ENCODE measurements around the gene GOLGA8H.
"Not testable (repeated sequence)": the region's sequence is repeated elsewhere in the genome, so short reads cannot be mapped to it uniquely, and the experiment has no call there.

GOLGA8H gene, protein sequence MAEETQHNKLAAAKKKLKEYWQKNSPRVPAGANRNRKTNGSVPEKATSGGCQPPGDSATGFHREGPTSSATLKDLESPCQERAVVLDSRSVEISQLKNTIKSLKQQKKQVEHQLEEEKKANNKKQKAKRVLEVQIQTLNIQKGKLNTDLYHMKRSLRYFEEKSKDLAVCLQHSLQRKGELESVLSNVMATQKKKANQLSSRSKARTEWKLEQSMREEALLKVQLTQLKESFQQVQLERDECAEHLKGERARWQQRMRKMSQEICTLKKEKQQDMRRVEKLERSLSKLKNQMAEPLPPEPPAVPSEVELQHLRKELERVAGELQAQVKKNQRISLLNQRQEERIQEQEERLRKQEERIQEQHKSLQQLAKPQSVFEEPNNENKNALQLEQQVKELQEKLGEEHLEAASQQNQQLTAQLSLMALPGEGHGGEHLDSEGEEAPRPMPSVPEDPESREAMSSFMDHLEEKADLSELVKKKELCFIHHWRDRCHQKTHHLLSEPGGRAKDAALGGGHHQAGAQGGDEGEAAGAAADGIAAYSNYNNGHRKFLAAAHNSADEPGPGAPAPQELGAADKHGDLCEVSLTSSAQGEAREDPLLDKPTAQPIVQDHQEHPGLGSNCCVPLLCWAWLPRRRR

DNA sequence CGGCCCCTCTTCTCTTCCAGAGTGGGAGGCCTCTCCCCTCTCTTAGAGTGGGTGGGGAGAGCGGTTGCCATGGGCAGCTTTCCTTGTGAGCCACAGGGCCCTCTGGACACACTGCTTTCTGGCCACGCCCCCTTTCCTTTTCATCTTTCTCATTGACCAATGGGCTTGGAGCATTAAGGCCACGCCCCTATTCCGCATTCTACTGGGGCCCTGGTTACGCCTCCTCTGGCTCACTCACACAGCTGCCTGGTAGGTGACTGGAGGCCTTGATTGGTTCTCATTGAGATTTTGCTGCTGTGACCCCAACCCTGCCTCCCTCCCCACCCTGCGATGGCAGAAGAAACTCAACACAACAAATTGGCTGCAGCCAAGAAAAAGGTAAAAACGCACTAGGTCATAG, at the start of gene GOLGA8H:
Gene GOLGA8H (plus strand): TSS at position 233 of the 400 bp plus-strand sequence. CDS start 98 bp downstream, at position 331.
- POLR2A ChIA-PET; CTCF ChIA-PET; H3K4me3 ChIP-seq (ENCODE audit: low read depth, low read length); DNase-seq (ENCODE audit: low read depth, low spot score): not testable (repeated sequence)

DNA sequence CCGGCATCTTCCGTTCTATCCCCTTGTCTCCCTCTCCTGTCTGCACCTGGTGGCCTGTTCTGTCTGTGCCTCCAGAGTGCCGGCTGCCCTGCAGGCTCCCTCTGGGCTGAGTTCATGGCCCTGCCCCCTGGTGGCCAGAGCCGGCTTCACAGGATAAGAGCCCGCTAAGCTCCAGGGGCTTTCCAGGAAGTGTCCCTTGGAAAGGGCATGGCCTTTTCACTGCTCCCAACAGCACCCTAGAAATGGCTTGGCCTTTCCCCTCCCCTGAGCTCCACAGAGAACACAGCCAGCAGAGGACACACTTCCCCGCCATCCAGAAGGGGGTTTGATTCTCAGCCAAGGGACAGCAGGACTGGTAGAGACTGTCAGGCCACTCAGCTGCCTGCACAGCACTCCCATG, 36.9 kb upstream of the GOLGA8H start:
- DNase-seq (ENCODE audit: low read depth, low spot score); CTCF ChIA-PET: not testable (repeated sequence)

GRCh38 chr15:30573012-30573491, 30.8 kb upstream of the GOLGA8H start:
- H3K4me3 ChIP-seq (ENCODE audit: low read depth, low read length); DNase-seq (ENCODE audit: low read depth, low spot score); CTCF ChIA-PET; POLR2A ChIA-PET: not testable (repeated sequence)

More for the DNA sequence above, 36.9 kb upstream of the GOLGA8H start:
- H3K4me3 ChIP-seq (ENCODE audit: low read depth, low read length); POLR2A ChIA-PET: not testable (repeated sequence)

DNA sequence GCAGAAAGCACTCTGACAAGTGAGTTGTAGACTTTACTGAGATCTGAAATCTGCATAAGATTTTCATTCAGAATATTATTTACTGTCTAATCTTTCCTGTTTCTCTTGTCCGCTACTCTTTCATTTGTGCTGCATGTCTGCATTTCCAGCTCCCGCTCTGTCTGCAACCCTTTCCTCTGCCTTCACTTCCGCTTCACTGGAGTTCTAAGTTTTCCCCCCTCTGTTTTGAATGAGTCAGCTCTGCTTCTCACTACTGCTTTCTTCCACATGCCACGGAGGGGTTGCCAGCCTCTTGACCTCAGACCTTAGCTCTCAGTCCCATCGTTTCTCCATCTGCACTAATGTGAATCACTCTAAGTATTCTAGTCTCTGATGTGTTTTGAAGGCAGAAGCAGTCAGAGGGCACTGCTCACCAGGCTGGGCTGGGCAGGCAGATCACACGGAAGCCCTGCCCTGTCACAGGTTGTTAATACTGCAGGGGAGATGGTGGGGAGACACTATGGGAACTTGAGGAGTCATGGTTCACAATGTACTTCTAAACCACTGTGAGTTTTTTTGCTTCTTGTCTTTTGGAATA, 24.3 kb upstream of the GOLGA8H start:
- H3K4me3 ChIP-seq (ENCODE audit: low read depth, low read length); POLR2A ChIA-PET; DNase-seq (ENCODE audit: low read depth, low spot score); CTCF ChIA-PET: not testable (repeated sequence)

- DNase-seq (ENCODE audit: low read depth, low spot score); POLR2A ChIA-PET; CTCF ChIA-PET; H3K4me3 ChIP-seq (ENCODE audit: low read depth, low read length): not testable (repeated sequence)
These were observed 23.1 kb upstream of the GOLGA8H start for GRCh38 chr15:30580716-30581115.

DNA sequence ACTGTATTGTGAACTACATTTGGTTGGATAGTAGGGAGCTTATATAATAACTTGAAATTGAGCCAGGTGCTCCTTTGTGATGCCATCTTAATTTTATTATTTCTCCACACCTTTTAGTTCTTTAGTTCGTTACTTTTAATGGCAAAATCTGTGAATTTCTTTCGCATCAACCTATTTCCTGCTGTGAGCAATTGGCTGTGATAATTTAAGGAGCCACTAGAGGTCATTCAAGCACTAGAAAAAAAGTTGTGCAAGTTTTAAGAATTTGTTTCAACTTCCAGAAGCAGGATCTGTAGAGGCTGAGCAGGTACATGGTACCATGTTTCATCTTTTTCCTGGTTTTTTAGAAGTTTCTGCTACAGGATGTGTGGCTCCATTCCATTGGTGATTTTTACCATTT, 4.9 kb upstream of the GOLGA8H start:
- not testable (repeated sequence) for DNase-seq (ENCODE audit: low read depth, low spot score)

GRCh38 chr15:30612271-30612670, 8.4 kb downstream of the GOLGA8H start:
- POLR2A ChIA-PET; CTCF ChIA-PET; H3K4me3 ChIP-seq (ENCODE audit: low read depth, low read length); DNase-seq (ENCODE audit: low read depth, low spot score): not testable (repeated sequence)

More for the DNA sequence above, 4.9 kb upstream of the GOLGA8H start:
- H3K4me3 ChIP-seq (ENCODE audit: low read depth, low read length); POLR2A ChIA-PET; CTCF ChIA-PET: not testable (repeated sequence)

- CTCF ChIA-PET; DNase-seq (ENCODE audit: low read depth, low spot score); POLR2A ChIA-PET; H3K4me3 ChIP-seq (ENCODE audit: low read depth, low read length): not testable (repeated sequence)
These were observed 17.5 kb downstream of the GOLGA8H start for GRCh38 chr15:30621342-30621741.

GRCh38 chr15:30625436-30626193, 21.8 kb downstream of the GOLGA8H start, which contains the start of gene ARHGAP11B:
Gene ARHGAP11B, plus strand, starts transcription at chr15:30626128.
- CTCF ChIA-PET, POLR2A ChIA-PET: not testable (repeated sequence)
- peak within 1 kb of the TSS; percentile 68 for H3K4me3 ChIP-seq (ENCODE audit: low read depth, low read length)
- peak; percentile 89 for DNase-seq (ENCODE audit: low read depth, low spot score)

DNA sequence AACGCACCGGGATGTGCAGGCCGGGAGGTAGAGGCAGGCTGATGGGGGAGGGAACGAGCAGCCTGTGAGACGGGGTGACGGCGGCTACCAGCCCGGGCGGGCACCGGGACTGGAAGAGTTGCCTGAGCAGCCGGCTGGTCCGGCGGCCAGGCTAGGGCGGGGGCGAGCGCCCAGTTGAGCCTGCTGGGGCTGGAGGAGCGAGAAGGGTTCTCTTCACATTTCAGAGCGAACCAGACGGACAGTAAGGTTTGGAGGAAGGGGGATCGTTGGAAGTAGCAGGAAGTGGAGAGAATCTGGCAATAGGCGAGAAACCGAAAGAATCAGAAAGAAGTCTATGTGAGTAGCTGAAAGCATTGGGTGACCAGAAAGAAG, 22.4 kb downstream of the GOLGA8H start:
- CTCF ChIA-PET; DNase-seq (ENCODE audit: low read depth, low spot score); POLR2A ChIA-PET: not testable (repeated sequence)
- peak overlapping the region; percentile 68 for H3K4me3 ChIP-seq (ENCODE audit: low read depth, low read length)

GRCh38 chr15:30626632-30627031, 22.8 kb downstream of the GOLGA8H start:
- DNase-seq (ENCODE audit: low read depth, low spot score); POLR2A ChIA-PET; CTCF ChIA-PET: not testable (repeated sequence)
- peak overlapping the region; percentile 68 for H3K4me3 ChIP-seq (ENCODE audit: low read depth, low read length)

Data from AG04449 (cell line).